HEK293 (cell line): Measurements from ENCODE around the gene POLL.
A peak's percentile ranks its signal among the peaks of the same experiment; 100 is the strongest.

Experiments used
- EGR2 ChIP-seq: fragments of 450-650 bp; formaldehyde crosslinking; IDR thresholded peaks from 2 replicates; pipeline ENCODE4 v1.5.1; 2016; ENCODE audit warnings: low read depth, missing biosample characterization, missing genetic modification characterization
- HOXA7 ChIP-seq: sonication (generic); formaldehyde crosslinking; IDR thresholded peaks from 2 replicates; pipeline ENCODE4 v1.8.1; 2022; ENCODE audit warnings: missing genetic modification reagents, borderline replicate concordance
- KLF8 ChIP-seq: fragments of 450-650 bp; formaldehyde crosslinking; IDR thresholded peaks from 2 replicates; pipeline ENCODE4 v1.5.1; 2016; ENCODE audit warnings: missing biosample characterization, missing genetic modification characterization
- REPIN1 ChIP-seq: fragments of 450-650 bp; formaldehyde crosslinking; IDR thresholded peaks from 2 replicates; pipeline ENCODE4 v1.5.1; 2017; ENCODE audit warnings: missing biosample characterization, missing genetic modification characterization, low read depth
- SCRT1 ChIP-seq: fragments of 450-650 bp; formaldehyde crosslinking; IDR thresholded peaks from 2 replicates; pipeline ENCODE4 v1.5.1; 2016; ENCODE audit warnings: missing biosample characterization, missing genetic modification characterization, borderline replicate concordance
- TCF7L2 ChIP-seq: IDR thresholded peaks from 2 replicates; pipeline ENCODE4 v1.6.1; 2011; ENCODE audit warnings: low read depth, mild to moderate bottlenecking, inconsistent platforms, low read length, moderate library complexity, borderline replicate concordance
- ZBTB48 ChIP-seq: fragments of 450-650 bp; formaldehyde crosslinking; IDR thresholded peaks from 2 replicates; pipeline ENCODE4 v1.5.1; 2016; ENCODE audit warnings: missing biosample characterization, missing genetic modification characterization
- ZBTB8A ChIP-seq: fragments of 450-650 bp; formaldehyde crosslinking; IDR thresholded peaks from 2 replicates; pipeline ENCODE4 v1.5.1; 2016; ENCODE audit warnings: missing biosample characterization, missing genetic modification characterization
- ZFP41 ChIP-seq: fragments of 450-650 bp; formaldehyde crosslinking; IDR thresholded peaks from 2 replicates; pipeline ENCODE4 v1.5.1; 2016; ENCODE audit warnings: missing biosample characterization, missing genetic modification characterization, borderline replicate concordance
- ZFP69B ChIP-seq: fragments of 450-650 bp; formaldehyde crosslinking; IDR thresholded peaks from 2 replicates; pipeline ENCODE4 v1.5.1; 2016; ENCODE audit warnings: missing biosample characterization, missing genetic modification characterization
- ZNF10 ChIP-seq: fragments of 450-650 bp; formaldehyde crosslinking; IDR thresholded peaks from 2 replicates; pipeline ENCODE4 v1.5.1; 2017; ENCODE audit warnings: missing biosample characterization, missing genetic modification characterization
- ZNF114 ChIP-seq: fragments of 450-650 bp; formaldehyde crosslinking; IDR thresholded peaks from 2 replicates; pipeline ENCODE4 v1.5.0; 2017; ENCODE audit warnings: missing biosample characterization, missing genetic modification characterization
- ZNF157 ChIP-seq: fragments of 450-650 bp; formaldehyde crosslinking; IDR thresholded peaks from 2 replicates; pipeline ENCODE4 v1.5.1; 2016; ENCODE audit warnings: missing biosample characterization, missing genetic modification characterization
- ZNF19 ChIP-seq: fragments of 450-650 bp; formaldehyde crosslinking; IDR thresholded peaks from 2 replicates; pipeline ENCODE4; 2016; ENCODE audit warnings: missing biosample characterization, missing genetic modification characterization, low read depth
- ZNF202 ChIP-seq: fragments of 450-650 bp; formaldehyde crosslinking; IDR thresholded peaks from 2 replicates; pipeline ENCODE4 v1.5.1; 2016; ENCODE audit warnings: missing biosample characterization, missing genetic modification characterization, borderline replicate concordance
- ZNF302 ChIP-seq: fragments of 450-650 bp; formaldehyde crosslinking; IDR thresholded peaks from 2 replicates; pipeline ENCODE4 v1.5.1; 2016; ENCODE audit warnings: missing biosample characterization, missing genetic modification characterization, low read depth
- ZNF311 ChIP-seq: fragments of 450-650 bp; formaldehyde crosslinking; IDR thresholded peaks from 2 replicates; pipeline ENCODE4 v1.5.1; 2017; ENCODE audit warnings: missing biosample characterization, missing genetic modification characterization, borderline replicate concordance
- ZNF549 ChIP-seq: fragments of 450-650 bp; IDR thresholded peaks from 2 replicates; pipeline ENCODE4 v1.5.1; 2018; ENCODE audit warnings: missing biosample characterization, missing genetic modification characterization, mild to moderate bottlenecking, inconsistent platforms, moderate library complexity
- ZNF571 ChIP-seq: fragments of 450-650 bp; formaldehyde crosslinking; IDR thresholded peaks from 2 replicates; pipeline ENCODE4 v1.5.0; 2017; ENCODE audit warnings: missing biosample characterization, missing genetic modification characterization
- ZNF76 ChIP-seq: fragments of 450-650 bp; formaldehyde crosslinking; IDR thresholded peaks from 2 replicates; pipeline ENCODE4; 2016; ENCODE audit warnings: low read depth, missing biosample characterization, missing genetic modification characterization, borderline replicate concordance
- ZNF768 ChIP-seq: fragments of 450-650 bp; formaldehyde crosslinking; IDR thresholded peaks from 2 replicates; pipeline ENCODE4 v1.5.1; 2018; ENCODE audit warnings: missing biosample characterization, mild to moderate bottlenecking, missing genetic modification characterization
- ZNF785 ChIP-seq: fragments of 450-650 bp; formaldehyde crosslinking; IDR thresholded peaks from 2 replicates; pipeline ENCODE4 v1.5.1; 2016; ENCODE audit warnings: missing biosample characterization, missing genetic modification characterization
- ZNF830 ChIP-seq: fragments of 450-650 bp; IDR thresholded peaks from 2 replicates; pipeline ENCODE4 v1.5.0; 2018; ENCODE audit warnings: missing biosample characterization, missing genetic modification characterization, low read depth, mild to moderate bottlenecking, moderate library complexity
- ZSCAN23 ChIP-seq: fragments of 450-650 bp; formaldehyde crosslinking; IDR thresholded peaks from 2 replicates; pipeline ENCODE4 v1.5.1; 2016; ENCODE audit warnings: missing biosample characterization, missing genetic modification characterization
- ZXDB ChIP-seq: fragments of 450-650 bp; formaldehyde crosslinking; IDR thresholded peaks from 2 replicates; pipeline ENCODE4 v1.5.1; 2016; ENCODE audit warnings: missing biosample characterization, missing genetic modification characterization
- TF ChIP-seq, protein P1 (sequence below): fragments of 450-650 bp; formaldehyde crosslinking; IDR thresholded peaks from 2 replicates; pipeline ENCODE4 v1.5.1; 2017; ENCODE audit warnings: missing biosample characterization, missing genetic modification characterization
- TF ChIP-seq, protein P2 (sequence below): fragments of 450-650 bp; formaldehyde crosslinking; IDR thresholded peaks from 2 replicates; pipeline ENCODE4 v1.5.1; 2017; ENCODE audit warnings: missing biosample characterization, missing genetic modification characterization
- TF ChIP-seq, protein P3 (sequence below): fragments of 450-650 bp; formaldehyde crosslinking; IDR thresholded peaks from 2 replicates; pipeline ENCODE4 v1.5.1; 2016; ENCODE audit warnings: missing biosample characterization, missing genetic modification characterization, low read depth
- TF ChIP-seq, protein P4 (sequence below): sonication (generic); formaldehyde crosslinking; IDR thresholded peaks from 2 replicates; pipeline ENCODE4 v1.8.1; 2022; ENCODE audit warnings: mild to moderate bottlenecking, moderate library complexity, missing genetic modification reagents
- TF ChIP-seq, protein P5 (sequence below): fragments of 450-650 bp; formaldehyde crosslinking; IDR thresholded peaks from 2 replicates; pipeline ENCODE4 v1.5.1; 2016; ENCODE audit warnings: missing biosample characterization, missing genetic modification characterization
- TF ChIP-seq, protein P6 (sequence below): fragments of 450-650 bp; formaldehyde crosslinking; IDR thresholded peaks from 2 replicates; pipeline ENCODE4 v1.5.1; 2017; ENCODE audit warnings: missing biosample characterization, missing genetic modification characterization

POLL gene

DNA sequence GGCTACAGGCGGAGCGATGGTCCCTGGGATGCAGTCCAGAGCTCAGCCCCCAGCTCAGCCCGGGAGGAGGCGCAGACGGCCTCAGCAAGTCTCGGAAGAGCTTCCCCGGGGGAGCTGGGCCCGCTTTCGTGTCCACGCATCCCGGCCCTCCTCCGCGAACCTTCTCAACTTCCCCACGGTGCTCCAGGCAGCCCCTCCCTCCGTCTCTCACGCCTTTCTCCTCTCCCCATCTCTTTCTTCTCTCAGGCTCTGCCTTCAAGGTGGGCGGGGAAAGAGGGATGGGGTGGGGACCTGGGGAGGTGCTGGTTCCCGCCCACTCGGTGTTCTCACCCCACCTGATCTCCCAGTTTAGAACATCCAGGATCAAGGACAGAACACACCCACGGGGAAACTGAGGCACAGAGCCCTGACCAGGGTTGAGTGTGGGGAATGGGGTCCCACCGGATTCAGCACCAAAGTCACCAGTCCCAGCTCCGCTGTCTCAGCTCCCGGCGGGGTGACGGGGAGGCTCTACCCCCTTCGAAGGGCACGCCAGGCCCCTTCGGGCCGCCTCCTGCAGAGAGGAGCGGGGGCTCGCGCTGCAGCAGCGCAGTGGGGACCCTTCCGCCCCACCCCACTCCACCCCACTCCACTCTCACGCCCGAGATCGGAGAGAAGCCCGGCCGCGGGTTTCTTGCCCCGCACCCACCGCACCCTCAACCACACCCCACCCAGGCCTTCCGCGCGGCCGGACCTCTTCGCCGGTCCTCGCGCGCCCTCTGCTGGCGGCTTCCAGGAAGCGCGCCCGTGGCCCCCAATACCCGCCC lies 18.2 kb downstream of the POLL start (continued):
- TF ChIP-seq, protein P1, sequence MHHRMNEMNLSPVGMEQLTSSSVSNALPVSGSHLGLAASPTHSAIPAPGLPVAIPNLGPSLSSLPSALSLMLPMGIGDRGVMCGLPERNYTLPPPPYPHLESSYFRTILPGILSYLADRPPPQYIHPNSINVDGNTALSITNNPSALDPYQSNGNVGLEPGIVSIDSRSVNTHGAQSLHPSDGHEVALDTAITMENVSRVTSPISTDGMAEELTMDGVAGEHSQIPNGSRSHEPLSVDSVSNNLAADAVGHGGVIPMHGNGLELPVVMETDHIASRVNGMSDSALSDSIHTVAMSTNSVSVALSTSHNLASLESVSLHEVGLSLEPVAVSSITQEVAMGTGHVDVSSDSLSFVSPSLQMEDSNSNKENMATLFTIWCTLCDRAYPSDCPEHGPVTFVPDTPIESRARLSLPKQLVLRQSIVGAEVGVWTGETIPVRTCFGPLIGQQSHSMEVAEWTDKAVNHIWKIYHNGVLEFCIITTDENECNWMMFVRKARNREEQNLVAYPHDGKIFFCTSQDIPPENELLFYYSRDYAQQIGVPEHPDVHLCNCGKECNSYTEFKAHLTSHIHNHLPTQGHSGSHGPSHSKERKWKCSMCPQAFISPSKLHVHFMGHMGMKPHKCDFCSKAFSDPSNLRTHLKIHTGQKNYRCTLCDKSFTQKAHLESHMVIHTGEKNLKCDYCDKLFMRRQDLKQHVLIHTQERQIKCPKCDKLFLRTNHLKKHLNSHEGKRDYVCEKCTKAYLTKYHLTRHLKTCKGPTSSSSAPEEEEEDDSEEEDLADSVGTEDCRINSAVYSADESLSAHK (tag by site-specific recombination) = peak; percentile 35; the same call in 1 of the 2 replicates
- no peak for TF ChIP-seq ZNF830
- TF ChIP-seq, protein P2, sequence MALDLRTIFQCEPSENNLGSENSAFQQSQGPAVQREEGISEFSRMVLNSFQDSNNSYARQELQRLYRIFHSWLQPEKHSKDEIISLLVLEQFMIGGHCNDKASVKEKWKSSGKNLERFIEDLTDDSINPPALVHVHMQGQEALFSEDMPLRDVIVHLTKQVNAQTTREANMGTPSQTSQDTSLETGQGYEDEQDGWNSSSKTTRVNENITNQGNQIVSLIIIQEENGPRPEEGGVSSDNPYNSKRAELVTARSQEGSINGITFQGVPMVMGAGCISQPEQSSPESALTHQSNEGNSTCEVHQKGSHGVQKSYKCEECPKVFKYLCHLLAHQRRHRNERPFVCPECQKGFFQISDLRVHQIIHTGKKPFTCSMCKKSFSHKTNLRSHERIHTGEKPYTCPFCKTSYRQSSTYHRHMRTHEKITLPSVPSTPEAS (tag by site-specific recombination) = 0 out of 2 replicates have a peak, but pooled peaks have one; percentile 9
- TF ChIP-seq ZNF785 = no peak
- TF ChIP-seq TCF7L2 = no peak
- no peak for TF ChIP-seq REPIN1 (tag by site-specific recombination)
- TF ChIP-seq ZSCAN23 (tag by site-specific recombination) = no peak
- TF ChIP-seq ZNF768 = no peak
- TF ChIP-seq ZNF549 (tag by site-specific recombination) = no peak
- no peak; the same call in none of the 2 replicates for TF ChIP-seq ZXDB
- no peak for TF ChIP-seq ZNF302 (tag by site-specific recombination)
- no peak for TF ChIP-seq ZNF19
- TF ChIP-seq, protein P3, sequence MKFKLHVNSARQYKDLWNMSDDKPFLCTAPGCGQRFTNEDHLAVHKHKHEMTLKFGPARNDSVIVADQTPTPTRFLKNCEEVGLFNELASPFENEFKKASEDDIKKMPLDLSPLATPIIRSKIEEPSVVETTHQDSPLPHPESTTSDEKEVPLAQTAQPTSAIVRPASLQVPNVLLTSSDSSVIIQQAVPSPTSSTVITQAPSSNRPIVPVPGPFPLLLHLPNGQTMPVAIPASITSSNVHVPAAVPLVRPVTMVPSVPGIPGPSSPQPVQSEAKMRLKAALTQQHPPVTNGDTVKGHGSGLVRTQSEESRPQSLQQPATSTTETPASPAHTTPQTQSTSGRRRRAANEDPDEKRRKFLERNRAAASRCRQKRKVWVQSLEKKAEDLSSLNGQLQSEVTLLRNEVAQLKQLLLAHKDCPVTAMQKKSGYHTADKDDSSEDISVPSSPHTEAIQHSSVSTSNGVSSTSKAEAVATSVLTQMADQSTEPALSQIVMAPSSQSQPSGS (tag by site-specific recombination) = no peak
- no peak for TF ChIP-seq ZNF202 (tag by site-specific recombination)
- TF ChIP-seq ZNF157 (tag by site-specific recombination) = no peak
- no peak for TF ChIP-seq SCRT1 (tag by site-specific recombination)
- TF ChIP-seq KLF8 (tag by site-specific recombination) = peak; percentile 98
- no peak for TF ChIP-seq ZFP41
- no peak for TF ChIP-seq ZNF76 (tag by site-specific recombination)
- no peak for TF ChIP-seq ZNF10
- no peak for TF ChIP-seq ZNF311 (tag by site-specific recombination)
- TF ChIP-seq, protein P4, sequence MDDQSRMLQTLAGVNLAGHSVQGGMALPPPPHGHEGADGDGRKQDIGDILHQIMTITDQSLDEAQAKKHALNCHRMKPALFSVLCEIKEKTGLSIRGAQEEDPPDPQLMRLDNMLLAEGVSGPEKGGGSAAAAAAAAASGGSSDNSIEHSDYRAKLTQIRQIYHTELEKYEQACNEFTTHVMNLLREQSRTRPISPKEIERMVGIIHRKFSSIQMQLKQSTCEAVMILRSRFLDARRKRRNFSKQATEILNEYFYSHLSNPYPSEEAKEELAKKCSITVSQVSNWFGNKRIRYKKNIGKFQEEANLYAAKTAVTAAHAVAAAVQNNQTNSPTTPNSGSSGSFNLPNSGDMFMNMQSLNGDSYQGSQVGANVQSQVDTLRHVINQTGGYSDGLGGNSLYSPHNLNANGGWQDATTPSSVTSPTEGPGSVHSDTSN = no peak; the same call in 1 of the 2 replicates
- TF ChIP-seq EGR2 = peak; percentile 88
- no peak for TF ChIP-seq HOXA7 (CRISPR knock-in tag)
- peak; percentile 84; the same call in 1 of the 2 replicates for TF ChIP-seq ZBTB8A (tag by site-specific recombination)
- peak; percentile 77; the same call in 1 of the 2 replicates for TF ChIP-seq ZBTB48 (tag by site-specific recombination)
- TF ChIP-seq ZFP69B (tag by site-specific recombination) = 0 out of 2 replicates have a peak, but pooled peaks have one; percentile 26
- no peak for TF ChIP-seq ZNF571 (tag by site-specific recombination)
- TF ChIP-seq, protein P5, sequence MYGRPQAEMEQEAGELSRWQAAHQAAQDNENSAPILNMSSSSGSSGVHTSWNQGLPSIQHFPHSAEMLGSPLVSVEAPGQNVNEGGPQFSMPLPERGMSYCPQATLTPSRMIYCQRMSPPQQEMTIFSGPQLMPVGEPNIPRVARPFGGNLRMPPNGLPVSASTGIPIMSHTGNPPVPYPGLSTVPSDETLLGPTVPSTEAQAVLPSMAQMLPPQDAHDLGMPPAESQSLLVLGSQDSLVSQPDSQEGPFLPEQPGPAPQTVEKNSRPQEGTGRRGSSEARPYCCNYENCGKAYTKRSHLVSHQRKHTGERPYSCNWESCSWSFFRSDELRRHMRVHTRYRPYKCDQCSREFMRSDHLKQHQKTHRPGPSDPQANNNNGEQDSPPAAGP (tag by site-specific recombination) = peak; percentile 72
- no peak for TF ChIP-seq ZNF114
- TF ChIP-seq, protein P6, sequence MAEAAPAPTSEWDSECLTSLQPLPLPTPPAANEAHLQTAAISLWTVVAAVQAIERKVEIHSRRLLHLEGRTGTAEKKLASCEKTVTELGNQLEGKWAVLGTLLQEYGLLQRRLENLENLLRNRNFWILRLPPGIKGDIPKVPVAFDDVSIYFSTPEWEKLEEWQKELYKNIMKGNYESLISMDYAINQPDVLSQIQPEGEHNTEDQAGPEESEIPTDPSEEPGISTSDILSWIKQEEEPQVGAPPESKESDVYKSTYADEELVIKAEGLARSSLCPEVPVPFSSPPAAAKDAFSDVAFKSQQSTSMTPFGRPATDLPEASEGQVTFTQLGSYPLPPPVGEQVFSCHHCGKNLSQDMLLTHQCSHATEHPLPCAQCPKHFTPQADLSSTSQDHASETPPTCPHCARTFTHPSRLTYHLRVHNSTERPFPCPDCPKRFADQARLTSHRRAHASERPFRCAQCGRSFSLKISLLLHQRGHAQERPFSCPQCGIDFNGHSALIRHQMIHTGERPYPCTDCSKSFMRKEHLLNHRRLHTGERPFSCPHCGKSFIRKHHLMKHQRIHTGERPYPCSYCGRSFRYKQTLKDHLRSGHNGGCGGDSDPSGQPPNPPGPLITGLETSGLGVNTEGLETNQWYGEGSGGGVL (tag by site-specific recombination) = peak; percentile 53; the same call in 1 of the 2 replicates
